GM15510 (cell line): ENCODE measurements around the gene RADX.

Source experiments
- POLR2A ChIP-seq: IDR thresholded peaks from 3 replicates; pipeline ENCODE4 v1.6.1; 2011; ENCODE audit warnings: borderline replicate concordance; ENCODE audit not compliant: insufficient read length; ENCODE audit errors: extremely low read depth

Gene RADX

GRCh38 chrX:106649523-106650428 is 38.0 kb downstream of the RADX start:
- TF ChIP-seq POLR2A = no peak

GRCh38 chrX:106670631-106671030 is 58.9 kb downstream of the RADX start:
- TF ChIP-seq POLR2A = no peak

DNA sequence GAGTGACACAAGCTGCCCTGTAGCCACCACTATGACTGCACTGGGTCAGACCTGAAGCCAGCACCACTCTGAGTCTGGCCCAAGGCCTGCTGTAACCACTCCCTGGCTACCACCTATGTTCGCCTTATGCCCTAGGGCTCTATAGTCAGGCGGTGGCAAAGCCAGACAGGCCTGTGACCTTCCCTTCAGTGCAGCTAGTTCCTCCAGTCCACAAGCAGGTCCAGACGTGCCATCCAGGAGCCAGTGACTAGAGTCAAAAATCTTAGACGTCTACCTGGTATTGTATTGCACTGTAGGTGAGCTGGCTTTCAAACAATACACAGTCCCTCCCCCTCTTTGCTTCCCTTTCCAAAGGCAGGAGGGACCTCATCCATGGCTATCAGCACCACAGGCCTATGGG is 60.7 kb downstream of the RADX start:
- no peak for TF ChIP-seq POLR2A

GRCh38 chrX:106680716-106681115 is 68.9 kb downstream of the RADX start:
- no peak for TF ChIP-seq POLR2A

GRCh38 chrX:106684207-106684606 is 72.4 kb downstream of the RADX start:
- no peak for TF ChIP-seq POLR2A

DNA sequence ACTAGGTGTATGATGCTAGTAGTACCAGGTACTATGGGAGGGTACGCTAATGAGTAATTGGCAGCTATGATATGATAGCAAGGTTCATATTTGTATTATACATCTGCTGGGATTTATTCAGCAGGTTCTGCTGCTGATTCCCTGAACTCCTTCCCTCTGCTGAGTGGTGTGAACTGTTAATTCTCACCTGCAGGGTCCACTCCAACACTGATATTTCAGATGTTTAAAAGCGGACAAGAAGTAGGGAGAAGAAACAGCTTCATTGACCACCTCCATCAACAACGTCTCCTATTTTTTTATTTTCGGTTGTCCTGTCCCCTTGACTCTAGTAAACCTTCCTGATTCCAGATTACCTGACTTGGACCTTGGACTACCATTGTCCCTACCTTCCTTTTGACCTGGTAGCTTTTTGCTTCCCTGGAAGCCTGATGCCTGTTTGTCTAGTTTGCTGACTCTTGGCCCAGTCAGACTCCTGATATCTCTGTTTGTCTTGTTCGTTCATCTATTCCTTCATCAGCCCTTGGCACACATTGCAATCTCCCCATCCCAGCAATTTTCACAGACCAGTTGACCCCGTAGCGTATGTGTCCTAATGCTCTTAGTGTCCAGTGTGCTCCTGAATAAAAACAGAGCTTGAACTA is 80.8 kb downstream of the RADX start:
- TF ChIP-seq POLR2A = no peak

DNA sequence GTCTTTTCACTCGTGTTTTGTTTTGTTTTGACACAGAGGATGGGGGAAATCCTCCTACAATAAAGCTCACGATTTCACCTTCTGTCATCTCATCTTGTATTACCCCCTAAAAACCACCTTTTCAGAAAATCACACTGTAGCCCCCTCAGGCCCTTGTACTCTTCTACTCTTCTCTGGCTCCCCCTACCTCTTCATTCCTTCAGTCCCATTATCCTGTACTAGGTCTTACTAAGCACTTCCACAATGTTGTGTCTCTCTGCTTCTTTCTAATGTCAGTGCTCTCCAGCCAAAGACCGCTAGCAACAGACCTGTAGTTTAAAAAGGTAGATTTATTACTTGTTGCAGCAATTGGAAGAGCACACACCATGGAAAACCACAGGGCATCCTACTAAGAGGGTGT is 84.7 kb downstream of the RADX start:
- TF ChIP-seq POLR2A = no peak

DNA sequence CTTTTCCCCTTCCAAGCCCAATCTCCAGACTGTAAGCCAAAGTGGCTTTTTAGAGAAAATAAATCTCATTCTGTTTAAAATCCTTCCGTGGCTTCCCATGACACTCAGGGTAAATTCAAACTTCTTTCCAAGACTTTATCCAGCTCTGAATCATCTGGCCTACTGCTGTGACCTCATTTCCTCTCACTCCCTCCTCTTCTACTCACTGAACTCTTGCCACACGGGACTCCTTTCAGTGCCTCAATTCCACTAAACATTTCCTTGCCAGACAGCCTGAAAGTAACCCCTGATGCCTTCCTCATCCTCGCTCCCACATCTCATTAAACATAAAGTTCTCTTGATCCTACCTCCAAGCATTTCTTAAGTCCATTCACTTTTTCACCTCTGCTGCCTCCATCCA is 86.9 kb downstream of the RADX start:
- no peak for TF ChIP-seq POLR2A

DNA sequence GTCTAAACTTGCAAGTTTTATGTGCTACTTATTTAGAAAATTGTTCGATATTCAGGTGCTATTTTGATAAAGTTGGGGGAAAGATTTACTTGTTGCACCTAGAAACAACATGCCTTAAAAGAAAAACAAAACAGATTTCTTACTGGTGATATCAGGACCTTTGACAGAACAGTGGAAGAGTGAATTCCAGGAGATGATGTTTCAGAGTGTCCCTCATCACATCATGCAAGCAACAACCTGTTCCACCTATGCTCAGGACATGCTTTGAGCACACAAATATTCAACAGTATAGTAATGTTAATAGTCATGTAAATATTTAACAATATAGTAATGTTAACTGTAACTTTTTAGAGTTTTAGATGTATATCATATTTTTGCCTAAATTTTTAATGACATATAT is 90.9 kb downstream of the RADX start:
- TF ChIP-seq POLR2A = no peak

DNA sequence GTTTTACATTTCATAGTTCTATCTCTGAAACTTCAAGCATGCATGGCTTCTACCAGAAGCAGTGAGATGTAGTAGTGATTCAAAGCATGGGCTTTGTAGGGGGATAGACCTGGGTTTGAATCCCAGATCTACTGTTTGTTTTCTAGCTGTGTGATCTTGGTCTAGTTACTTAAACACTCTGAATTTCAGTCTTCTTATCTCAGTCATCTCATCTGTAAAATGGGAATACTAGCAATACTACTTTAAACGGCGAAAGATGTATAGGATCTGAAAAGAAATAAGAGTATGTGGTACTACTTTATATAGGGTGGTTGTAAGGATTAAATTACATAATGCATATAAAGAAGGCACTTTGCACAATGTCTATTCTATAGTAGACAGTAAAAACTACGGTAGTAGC is 94.7 kb downstream of the RADX start:
- no peak for TF ChIP-seq POLR2A

GRCh38 chrX:106707771-106708454 is 96.1 kb downstream of the RADX start:
- no peak for TF ChIP-seq POLR2A

DNA sequence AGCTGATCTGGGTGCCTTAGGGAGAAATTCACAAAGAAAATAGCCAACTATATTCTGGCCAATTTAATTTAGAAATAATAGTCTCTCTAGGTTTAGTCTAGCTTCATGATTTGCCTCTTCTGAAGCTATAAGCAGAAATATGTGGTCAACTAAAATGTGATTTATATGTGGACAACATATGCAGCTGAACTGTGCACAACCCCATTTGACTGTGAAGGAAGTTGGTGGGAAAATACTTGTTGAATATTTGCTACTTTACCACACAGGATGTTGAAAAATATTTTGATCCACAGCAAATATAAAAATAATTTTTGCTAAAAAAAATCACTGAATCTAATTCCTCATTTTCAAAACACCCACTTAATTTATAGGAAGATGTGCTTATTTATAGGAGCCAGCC is 99.0 kb downstream of the RADX start:
- TF ChIP-seq POLR2A = no peak

DNA sequence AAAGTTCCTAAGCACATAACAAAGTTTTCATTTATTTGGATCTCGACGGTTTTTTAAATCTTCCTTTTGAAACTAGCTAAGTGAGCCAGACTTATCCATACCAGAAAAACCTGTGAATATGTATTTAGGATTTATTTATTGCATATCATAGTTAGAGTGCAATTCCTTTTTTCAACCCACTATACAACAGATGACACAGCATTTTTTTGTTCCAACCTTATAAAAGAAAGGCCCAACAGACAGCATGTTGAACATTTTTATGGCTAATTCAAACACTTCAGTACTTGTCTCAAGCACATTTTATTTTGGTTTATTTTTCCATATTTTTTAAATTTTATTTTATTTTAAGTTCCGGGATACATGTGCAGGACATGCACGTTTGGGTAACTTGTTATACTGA is 99.6 kb downstream of the RADX start:
- no peak for TF ChIP-seq POLR2A

DNA sequence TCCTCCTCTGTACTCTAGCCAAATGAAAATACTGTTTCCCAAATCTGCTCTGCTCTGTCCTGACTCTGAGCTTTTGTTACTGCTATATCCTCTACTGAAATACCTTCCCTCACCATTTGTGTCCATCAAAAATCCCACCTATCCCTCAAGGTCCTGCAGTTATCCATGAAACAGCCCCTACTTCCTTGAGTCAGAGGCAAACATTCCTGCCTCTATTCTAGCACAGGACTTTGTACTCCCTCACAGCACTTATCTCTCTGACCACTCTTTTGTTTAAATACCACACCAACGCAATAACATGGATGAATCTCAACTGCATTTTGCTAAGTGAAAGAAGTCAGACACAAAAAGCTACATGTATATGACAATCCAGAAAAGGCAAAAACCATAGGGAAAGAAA is 104.2 kb downstream of the RADX start:
- no peak for TF ChIP-seq POLR2A

DNA sequence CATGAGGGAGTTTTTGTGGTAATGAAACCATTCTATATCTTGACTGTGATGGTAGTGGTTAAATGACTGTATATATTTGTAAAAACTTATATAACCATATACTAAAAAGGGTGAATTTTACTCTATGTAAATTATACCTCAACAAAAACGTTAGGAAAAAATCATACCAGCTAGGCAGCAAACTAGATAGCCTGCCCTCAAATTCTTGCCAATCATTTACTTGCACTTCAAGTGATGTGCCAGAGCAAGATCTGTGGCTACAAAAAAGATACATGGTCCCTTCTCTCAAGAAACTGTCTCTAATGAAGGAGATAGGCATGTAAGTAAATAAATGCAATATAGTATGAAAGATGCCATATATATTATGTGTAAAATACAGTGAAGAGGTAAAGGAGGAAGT is 104.7 kb downstream of the RADX start:
- no peak for TF ChIP-seq POLR2A
